GM19099 (cell line): Measurements from ENCODE around the gene NOS3.

ENCODE experiments used
- POLR2A ChIP-seq: IDR thresholded peaks from 3 replicates; pipeline ENCODE4 v1.6.1; 2011; ENCODE audit warnings: low read depth; ENCODE audit not compliant: insufficient read length; ENCODE audit errors: extremely low read depth

NOS3 gene

GRCh38 chr7:150979713-150980390 lies 11.0 kb upstream of the NOS3 start:
- TF ChIP-seq POLR2A: no peak

- no peak for TF ChIP-seq POLR2A
These were observed 10.2 kb upstream of the NOS3 start for GRCh38 chr7:150980663-150981062.

GRCh38 chr7:150981644-150982043 lies 9.2 kb upstream of the NOS3 start:
- TF ChIP-seq POLR2A: no peak

- no peak for TF ChIP-seq POLR2A
These were observed 8.5 kb upstream of the NOS3 start for GRCh38 chr7:150982351-150982750.

- no peak for TF ChIP-seq POLR2A
These were observed 6.9 kb upstream of the NOS3 start for GRCh38 chr7:150983893-150984368.

GRCh38 chr7:150986099-150986512 lies 4.7 kb upstream of the NOS3 start:
- TF ChIP-seq POLR2A: no peak

- no peak for TF ChIP-seq POLR2A
These were observed 4.3 kb upstream of the NOS3 start for GRCh38 chr7:150986556-150986955.

GRCh38 chr7:150988230-150989226 lies 2.3 kb upstream of the NOS3 start:
- no peak for TF ChIP-seq POLR2A

- no peak for TF ChIP-seq POLR2A
These were observed 1.4 kb upstream of the NOS3 start for GRCh38 chr7:150989456-150989855.

GRCh38 chr7:150992051-150992640 lies 1.3 kb downstream of the NOS3 start:
- no peak for TF ChIP-seq POLR2A

GRCh38 chr7:150992833-150993302 lies 2.1 kb downstream of the NOS3 start:
- TF ChIP-seq POLR2A: no peak

- no peak for TF ChIP-seq POLR2A
These were observed 2.7 kb downstream of the NOS3 start for GRCh38 chr7:150993511-150993910.

GRCh38 chr7:150994141-150994837 lies 3.5 kb downstream of the NOS3 start:
- TF ChIP-seq POLR2A: no peak

GRCh38 chr7:150994838-150995510 lies 4.2 kb downstream of the NOS3 start:
- TF ChIP-seq POLR2A: no peak
